Activated CD4-positive, alpha-beta T cell treated with anti-CD3 and anti-CD28 coated beads for 4 hours (primary cell): Measurements from ENCODE around the gene NFIB.

ENCODE experiments used
- DNase-seq, 2 donors: peaks; one replicate each; pipeline ENCODE4 v3.0.0-alpha.2; 2020

The NFIB gene

DNA sequence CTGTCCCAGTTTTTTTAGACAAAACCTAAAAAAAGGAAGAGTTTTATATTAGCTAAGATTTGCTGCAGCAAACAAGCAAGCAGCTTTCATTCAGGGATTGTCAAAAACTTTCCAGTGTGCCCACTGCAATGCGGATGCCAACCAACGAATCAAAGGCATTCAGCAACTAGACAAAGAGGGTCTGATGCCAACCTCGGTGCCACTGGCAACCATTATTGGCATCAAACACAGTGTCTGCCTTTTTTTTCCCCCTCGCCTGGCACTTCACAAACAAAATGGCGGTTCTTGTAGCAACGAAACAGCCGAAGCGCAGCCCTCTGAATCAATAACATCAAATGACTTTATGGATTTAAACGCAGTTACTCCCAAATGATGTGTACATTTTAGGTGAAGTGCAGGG lies 10.4 kb downstream of the NFIB start:
- DNase-seq = no peak

DNA sequence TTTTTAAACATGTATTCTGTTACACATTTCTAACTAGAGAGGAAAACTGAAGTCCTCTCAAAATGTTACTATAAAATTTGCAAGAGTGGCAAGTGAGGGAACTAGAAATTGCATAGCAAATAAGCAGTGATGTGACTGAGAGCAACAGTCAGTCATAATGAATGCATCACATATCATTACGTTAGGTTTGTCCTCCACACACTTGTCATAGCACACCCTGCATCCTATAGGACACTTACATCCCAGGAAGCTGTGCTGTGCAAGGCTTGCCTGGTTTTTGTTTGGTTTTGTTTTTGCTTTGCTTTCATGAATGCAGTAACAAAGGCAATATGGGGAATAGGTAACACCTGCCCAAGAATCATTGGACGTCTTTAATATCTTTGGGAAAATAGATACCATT lies 10.8 kb downstream of the NFIB start:
- DNase-seq = no peak

DNA sequence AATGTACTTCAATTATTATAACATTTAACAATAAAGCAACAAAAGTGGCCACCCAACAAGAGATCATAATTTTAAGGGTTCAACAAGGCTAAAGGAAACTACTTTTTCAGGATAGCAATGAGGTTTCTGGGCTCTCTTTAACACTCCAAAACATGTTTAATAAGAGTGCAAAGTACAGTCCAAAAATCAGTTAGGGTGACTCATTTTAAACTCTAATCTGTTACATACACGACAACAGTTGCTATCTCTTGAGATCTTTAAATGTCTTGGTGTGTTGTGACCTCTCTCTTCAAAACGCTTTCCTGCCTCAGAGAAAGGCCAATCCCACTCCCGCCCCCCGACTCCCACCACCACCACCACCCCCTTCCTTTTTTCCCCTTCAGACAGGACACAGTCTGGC lies 11.5 kb downstream of the NFIB start:
- no peak for DNase-seq

DNA sequence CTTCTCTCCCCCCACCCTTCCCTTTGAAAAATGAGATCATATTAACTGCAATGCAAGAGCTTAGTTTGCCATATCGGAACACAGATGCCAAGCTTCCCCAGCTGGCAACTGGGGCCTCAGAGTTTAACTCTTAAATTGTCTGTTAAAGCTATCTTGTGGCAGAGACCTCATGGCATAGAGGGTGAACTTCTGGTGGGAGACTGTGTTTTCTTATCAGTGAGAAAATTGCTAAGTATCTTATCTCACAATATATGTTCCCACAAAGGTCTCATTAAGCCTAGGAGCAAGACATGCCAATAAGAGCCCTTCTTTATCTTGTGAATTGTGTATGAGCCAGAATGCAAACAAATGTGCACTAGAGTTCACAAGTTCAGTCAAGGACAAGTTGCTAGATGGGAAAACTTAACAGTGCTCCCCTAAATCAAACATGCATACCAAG lies 12.3 kb downstream of the NFIB start:
- no peak for DNase-seq

DNA sequence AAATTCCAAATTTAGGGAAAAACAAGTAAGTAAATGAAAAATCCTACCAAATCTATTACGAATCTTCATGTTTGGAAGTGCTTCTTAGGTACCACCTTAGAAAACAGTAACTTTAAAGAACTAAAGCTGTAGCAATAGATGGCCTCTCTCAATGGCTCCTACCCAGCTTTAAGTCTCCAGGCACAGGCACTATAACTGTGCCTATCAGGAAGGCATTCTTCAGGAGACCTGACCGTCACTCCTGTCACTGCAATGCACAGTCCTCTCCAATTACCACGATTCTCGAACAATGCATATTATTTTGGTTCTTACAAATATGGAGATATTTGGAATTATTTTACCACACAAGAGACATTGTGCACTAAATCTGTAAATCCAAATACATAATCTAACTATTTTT lies 12.9 kb downstream of the NFIB start:
- DNase-seq = no peak

DNA sequence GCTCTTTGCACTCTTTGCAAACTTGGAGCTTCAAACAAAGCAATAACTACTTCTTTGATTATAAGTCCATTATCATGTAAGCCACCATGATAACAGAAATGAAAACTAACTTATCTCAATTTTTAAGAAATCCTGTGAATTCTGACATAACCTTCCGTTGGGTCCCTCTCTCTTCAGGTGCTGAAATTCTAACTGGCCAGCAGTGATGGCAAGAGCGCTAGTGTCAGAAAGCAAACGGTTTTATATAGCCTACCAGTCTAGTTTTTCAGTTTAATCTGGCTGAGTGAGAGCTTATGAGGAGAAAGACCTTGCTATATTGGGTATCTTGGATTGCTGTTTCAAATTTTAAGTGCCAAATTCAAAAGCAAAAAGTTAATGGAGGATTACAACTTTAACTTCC lies 13.4 kb downstream of the NFIB start:
- DNase-seq = no peak

DNA sequence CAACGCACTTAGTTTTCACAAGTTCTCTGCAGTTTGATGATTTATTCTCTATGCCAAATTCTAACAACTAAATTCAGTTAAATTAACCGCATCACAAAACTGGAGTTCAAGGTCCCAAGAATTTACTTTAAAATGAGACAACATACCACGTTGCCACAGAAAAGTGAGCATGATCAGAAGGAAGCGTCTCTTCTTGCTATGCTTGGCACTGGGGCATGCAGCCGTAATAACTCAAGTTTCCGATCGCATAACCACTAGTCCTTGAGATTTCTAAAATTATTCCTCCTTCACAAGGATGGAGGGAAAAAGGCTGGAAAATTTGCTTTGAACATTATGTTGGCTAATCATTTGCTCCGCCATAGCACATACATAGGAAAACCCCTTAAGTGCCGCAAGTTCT lies 13.9 kb downstream of the NFIB start:
- no peak for DNase-seq

DNA sequence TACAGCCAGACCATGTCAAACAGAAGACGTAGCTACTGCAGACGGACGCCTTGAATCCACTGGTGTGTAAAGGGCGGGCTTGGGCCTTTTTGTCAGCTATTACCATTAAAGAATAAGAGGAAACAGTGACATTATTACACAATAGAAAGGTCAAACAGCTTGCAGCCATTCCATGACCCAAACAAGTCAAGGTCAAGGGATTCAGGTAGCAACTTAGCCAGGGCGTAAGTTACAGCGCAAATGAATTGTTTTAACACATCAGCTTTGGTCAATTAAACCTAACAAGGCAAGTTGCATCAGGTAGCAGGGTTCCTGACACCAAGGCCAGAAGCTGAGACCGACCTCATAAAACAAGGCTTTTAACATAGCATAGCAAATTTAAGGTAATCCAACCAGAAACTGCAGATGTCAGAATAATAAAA lies 15.3 kb downstream of the NFIB start:
- no peak for DNase-seq

DNA sequence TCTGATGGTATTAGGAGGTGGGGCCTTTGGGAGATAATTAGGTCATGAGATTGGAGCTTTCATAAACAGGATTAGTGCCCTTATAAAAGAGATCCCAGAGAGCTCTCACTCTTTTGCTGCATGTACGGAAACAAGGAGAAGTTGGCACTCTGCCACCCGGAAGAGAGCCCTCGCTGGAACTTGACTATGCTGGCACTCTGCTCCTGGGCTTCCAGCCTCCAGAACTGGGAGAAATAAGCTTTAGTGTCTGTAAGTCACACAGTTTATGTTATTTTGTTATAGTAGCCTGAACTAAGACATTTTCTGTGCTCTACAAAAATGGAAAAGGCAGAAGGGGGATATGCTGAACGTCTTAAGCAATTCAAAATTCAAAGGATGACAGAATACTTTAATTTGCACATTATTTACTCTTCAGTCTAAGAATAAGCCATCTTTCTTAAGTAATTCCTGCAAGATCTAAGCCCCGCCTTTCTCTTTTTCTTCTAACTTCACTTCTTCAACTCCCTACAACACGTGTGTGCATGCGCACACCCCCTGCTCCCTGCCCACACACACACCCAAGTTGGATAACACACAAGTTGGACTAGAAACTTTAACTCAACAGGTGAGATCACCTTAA lies 17.3 kb downstream of the NFIB start:
- no peak for DNase-seq

DNA sequence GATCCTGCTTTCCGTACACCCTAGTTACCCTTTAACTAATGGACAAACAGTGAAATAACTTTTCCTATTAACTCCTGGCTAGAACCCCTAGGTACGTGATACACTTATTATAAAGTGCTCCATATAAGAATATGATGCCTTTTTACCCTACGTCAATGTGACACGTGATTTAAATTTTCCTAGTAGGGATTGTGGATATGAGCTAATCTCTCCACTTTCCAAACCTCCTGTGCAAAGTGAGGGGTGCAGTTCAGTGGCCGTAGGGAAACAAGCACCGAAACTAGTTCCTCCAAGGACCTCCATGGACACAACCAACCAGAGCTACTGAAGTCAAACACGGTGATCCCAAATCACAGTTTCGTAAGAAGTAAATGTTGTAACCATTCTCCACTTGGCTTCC lies 19.3 kb downstream of the NFIB start:
- no peak for DNase-seq

DNA sequence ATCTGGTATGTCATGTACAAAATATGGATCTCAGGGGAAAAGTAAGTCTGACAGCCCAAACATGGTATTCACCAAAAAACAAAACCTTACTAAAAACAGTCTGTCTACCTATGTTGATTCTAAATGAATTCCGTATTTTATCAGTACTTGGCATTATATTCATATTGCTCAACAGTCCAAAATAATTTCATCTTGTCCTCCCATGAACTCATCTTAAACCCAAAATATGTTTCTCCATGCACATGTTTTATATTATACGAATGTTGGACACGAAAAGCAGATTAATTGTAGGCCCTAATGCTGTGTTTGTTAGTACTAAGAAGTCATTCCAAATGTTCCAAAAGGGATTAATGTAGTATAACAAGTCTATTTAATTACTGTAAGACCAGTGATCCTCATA lies 20.1 kb downstream of the NFIB start:
- DNase-seq = no peak

DNA sequence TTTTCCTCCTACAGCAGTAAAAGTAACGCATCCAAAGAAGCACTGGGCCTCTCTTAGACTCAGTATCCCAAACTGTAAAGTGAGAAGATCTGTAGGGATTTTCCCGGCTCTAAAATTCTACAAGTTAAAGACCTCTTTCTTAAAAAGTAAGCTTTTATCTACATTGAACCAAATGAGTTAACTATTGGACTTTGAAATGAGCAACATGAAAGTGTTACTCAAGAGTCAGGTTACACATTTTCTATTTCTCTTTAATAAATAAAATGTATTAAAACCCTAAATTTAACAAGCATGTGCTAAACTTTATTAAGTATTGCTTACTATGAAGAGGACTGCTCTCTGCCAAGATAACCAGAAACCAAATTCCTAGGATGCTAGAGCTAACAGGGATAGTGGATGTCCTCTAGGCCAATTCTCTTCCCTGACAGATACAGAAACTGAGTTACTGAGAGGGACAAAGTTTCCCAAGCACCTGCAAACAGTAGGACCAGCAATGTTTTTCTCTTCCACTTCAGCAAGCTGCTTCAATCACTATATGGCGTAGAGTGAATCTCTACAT lies 21.7 kb downstream of the NFIB start:
- DNase-seq = no peak

DNA sequence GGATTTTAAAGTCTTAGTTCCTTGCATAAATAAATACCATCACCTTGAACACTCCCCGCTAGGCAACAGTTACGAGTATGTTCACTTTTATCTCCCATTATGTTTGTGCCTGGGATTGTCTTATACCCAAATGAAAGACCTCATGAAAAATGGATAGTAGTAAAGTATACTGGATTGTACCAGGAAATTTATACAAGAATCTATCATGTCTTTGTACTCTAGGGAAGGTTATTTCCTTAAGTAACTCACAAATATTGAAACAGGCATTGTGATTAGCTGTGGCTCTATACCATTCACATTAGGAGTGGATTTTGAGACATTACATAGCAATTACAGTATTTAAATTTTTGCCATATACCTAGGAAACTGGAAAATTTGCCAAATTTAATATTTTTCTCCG lies 24.0 kb downstream of the NFIB start:
- DNase-seq = no peak

DNA sequence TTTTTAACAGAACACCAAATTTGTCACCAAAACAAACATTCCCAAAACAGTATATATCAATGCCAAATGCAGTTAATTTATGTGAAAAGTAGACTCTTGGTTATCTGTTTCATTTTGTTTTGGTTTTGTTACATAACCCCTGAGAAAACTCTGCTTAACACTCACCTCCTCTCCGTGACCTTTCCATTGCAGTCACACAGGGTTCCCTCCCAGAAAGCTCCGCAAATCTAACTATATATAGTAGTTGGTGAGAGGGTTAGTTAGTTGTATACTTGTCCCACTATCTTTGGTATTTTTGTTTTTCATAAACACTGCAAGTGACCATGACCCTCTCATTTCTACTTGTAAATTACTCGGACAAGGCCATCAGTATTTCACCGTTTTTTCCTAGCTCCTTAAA lies 25.5 kb downstream of the NFIB start:
- DNase-seq = no peak

DNA sequence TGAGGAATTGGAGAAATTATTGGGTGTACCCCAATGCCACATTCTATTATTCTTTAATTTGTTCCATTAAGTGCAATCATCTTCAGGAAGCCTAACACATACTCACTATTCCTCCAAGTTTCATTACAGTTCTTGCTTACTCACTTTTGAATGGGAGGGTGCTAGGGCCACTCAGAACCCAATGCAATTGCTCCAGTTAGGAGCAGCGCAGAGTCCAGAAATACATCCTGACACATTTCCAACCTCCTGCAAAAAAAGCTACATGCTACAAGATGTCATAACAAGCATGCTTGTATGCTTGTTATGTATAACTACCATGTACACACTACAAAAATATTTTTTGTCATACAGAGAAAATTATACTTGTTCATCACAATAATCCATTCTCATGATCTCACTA lies 27.8 kb downstream of the NFIB start:
- DNase-seq = no peak

DNA sequence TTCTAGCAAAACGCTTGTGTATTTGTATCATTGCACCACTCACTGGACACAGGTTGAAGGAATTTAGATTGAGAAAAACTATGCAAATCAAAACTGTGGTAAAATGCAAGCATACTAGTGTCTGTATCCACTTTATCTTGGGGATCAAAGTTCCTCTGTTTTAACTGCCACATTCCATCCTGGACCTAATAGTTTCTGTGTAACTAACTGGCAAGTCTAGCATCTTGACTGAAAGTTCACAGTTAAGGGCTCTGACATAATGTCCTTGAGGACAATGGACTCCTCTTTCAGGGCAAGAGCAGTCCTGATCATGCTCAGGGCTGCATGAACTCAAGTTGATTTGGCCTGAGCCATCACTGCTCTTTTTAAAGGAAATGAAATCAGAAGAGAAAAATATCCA lies 30.7 kb downstream of the NFIB start:
- no peak for DNase-seq

DNA sequence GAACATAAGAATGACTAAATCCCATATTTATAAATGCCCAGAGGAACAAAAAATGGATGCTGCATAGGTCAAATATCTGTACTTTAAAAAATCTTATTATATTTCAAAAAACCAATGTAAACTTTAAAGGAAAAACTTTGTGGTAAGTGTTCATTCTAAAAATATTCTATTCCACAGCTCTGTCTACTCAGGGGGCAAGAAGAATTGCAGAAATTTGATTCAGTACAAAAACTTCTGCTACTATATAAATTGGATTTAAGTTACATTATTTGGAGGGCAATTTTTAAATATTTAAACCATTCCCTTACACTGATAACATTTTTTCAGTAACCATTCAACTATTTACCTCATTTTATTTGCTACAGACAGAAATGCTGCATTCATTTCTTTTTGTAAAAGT lies 32.1 kb downstream of the NFIB start:
- no peak for DNase-seq

DNA sequence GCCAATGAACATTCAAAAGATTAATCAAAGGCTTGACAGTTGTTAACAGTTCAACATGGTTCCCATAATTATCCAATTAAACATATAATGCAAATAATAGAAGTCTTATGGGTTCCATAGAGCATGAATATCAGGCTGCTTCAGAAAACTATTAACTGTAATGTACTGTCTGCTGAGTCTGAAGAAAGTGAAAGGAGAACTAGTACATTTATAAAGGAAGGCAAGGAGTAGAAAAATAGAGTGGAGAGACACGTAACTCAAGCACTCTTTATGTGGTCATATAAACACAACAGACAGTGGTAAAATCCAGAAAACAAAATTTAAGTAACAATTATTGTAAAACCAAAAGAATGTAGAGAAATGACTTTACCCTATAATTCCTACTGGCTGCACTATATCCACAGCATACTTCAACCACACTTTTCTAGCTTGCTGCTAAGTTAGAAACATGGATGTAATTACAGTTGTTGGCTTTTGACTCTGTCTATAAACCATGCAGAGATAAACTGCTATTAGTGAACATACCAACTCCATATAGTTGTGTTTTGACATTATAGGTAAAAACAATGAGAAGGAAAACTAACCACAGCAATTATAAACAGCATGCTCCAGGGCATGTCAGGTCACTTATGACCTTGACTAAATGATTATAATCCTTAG lies 32.7 kb downstream of the NFIB start:
- DNase-seq = no peak

DNA sequence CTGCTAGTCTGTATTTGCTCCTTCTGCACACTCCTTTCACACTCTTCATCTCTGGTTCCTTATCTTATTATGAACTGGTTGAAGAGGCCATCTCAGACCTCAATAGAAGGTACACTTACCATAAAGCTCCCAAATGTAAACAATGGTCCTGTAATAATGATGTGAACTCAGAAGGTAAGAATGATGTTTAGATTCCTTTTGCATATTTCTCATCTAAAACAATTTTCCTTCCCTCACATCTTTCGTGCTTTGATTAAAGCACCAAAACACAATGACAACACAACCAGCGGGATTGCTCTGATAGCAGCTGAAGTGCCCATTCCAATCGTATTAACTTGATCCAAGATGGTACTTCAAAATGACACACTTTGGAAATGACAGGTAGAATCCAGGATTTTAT lies 34.3 kb downstream of the NFIB start:
- DNase-seq = no peak

DNA sequence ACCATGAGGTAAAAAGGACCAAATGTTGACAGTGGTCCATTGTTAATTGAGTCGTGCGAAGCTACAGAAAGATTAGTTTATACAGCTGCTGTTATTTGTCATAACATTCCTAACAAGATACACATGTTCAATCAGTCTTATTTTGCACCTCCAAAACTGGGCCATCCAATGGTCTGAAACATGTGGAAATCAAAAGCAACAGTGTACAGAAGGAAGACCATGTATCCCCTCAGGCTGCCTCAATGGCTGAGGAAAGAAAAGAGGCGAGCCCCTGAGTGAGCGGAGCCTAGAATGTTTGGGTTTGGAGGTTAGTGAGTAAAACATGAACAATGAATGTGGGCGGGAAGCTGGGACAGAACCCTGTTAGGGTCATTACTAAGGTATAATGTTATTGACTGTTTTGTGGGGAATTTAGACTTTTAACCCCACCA lies 35.6 kb downstream of the NFIB start:
- DNase-seq = no peak

DNA sequence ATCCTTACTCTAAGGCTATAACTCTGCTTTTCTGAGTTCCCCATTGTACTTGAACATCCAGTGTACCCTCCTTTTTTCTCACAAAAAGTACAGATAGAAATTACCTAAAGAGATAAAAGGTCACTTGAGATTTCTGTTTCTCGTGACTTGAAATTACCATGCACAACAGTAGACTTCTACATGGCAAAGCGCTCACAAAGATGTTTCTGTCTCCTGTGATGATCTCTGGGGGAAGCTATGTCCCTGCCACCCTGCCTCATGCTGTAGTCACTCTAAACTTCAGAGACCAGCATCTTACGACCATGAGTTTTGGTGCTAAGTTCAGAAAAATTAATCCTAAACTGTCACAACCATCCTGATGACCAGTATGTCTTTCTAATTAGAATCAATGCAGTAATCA lies 36.2 kb downstream of the NFIB start:
- DNase-seq = no peak

DNA sequence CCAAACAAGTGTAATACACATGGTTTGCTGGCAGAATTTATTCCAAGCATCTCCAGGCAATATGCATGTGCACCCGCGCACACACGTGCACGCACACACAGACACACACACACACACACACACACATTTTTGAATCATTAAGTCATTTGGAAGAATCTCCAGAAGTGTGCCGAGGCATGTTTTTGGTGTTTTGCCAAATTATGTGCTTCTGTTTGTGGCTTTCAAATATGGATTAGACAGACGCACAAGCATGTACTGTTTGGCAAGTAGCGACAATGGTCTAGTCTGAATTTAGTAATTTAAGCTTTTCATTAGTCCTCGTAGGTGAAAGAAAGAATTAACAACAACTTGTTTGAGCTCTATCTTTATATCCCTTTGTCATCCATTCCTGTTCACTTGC lies 36.7 kb downstream of the NFIB start:
- DNase-seq = no peak

DNA sequence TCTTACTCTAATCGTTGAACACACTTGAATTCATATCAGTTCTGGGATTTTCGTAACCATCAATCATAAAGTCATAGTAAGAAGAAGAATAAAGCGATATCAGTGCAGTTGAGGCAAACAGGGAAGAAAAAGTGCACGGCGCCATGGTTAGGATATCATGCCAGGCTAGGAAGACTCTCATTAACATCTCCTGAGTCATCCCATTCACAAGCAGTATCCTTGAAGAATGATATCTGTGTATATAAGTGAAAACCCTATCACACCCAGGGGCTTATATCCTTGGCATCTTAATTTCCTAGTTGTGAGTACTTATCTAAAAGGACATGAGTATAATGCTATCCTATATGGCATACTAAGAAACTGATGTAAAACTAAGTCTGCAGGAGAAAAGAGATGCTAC lies 38.6 kb downstream of the NFIB start:
- no peak for DNase-seq

DNA sequence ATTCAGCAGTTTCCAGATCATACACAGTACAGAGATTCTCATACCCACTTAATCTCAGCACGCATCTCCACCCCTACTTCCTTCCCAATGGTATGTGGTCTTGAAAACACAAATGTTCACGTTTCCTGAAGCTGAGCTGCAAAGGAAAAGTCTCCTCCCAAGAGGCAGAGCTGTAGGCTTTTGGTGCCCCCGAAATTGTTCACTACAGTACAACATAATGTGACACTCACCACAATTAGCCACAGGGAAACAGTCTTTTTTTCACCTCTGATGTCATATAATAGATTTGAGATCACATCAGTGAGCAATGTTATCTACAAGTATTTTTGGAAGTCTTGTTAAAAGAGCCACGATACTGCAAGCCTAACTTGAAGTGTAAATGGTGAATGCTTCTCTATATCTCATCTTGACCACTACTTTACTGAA lies 40.2 kb downstream of the NFIB start:
- no peak for DNase-seq
